HG03520 (cell line): ENCODE measurements around the gene C6orf47.

Experiments
- ATAC-seq: cut with Tn5 transposase; IDR thresholded peaks from one replicate; pipeline ENCODE4 v1.9.1; 2021; ENCODE audit warnings: mild to moderate bottlenecking, moderate library complexity; ENCODE audit not compliant: unreplicated experiment

Gene C6orf47

DNA sequence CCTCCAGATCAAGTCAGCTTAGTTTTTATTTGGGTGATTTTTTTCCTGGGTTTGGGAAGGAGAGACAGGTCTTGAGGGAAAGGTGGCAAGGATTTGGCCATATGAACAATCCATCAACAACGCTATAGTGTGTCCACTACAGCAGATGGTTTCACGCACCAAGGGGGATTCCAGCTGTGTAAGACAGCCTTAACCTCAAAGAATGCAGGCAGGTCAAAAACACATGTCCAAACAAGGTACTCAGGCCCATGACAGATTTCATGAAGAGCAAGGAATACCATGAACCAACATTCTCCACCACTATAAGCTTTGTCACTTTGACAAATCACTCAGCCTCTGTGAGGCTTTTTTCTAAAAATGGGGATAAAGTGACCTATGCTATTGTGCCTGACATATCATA, 43.6 kb downstream of the C6orf47 start:
- no peak for ATAC-seq

DNA sequence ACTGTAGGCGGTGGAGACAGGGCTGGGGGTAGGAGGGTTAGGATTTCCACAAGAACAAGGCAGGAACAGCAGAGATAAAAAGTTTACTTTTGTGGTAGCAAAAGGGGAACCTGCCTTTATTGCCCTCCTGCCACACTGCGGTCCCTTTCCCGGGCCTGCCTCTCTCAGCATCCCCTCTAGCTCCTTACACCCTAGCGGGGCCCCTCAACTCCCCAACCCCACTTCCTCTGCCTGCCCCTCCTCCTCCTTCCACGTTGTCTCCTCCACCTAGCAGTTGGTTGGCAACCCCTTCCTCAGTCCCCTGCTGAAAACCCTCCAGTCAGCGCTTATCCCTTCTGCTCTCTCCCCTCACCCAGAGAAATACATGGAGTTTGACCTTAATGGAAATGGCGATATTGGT, 44.8 kb downstream of the C6orf47 start:
- no peak for ATAC-seq

DNA sequence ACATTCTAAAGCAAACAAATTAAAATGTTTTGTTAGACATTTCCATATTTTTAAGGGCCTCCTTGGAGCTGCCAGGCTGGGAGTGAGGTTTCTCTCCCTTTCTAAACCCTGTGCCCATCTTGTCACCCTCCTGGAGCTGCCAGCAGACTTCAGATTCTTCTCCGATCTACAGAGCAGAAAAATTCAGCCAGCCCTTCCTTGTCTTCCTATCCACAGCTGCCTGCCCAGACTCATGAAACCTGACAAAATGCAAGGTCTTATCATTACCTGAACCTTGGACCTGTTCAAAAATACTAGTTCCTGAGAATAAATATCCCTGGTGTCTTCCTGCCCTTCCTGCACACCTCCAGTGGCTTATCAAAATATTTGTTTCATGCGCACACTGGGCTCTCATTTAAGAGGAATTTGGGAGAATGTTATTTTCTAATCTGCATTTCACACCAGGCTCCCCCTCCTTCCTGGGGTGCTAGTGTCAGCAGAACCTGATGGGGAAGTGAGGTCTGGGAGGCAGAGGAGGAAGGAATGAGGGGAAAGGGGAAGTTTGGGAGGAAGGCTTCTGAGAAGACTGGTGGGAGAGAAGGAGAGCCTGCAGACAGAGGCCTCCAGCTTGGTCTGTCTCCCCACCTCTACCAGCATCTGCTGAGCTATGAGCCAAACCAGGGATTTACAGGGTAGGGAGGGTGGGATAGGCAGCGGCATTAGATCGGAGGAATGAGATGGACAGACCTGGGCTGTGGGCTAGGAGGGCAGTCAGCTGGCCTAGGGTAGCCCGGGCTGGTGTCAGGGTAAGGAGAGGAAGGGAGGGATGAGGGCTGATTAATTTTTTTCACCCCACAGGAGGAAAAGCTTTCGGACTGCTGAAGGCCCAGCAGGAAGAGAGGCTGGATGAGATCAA, 45.6 kb downstream of the C6orf47 start, which contains the start of gene AIF1:
TSS of gene AIF1 (plus strand) at position 551 of the 895 bp plus-strand sequence. CDS start at position 647, 96 bp downstream.
- ATAC-seq = no peak

DNA sequence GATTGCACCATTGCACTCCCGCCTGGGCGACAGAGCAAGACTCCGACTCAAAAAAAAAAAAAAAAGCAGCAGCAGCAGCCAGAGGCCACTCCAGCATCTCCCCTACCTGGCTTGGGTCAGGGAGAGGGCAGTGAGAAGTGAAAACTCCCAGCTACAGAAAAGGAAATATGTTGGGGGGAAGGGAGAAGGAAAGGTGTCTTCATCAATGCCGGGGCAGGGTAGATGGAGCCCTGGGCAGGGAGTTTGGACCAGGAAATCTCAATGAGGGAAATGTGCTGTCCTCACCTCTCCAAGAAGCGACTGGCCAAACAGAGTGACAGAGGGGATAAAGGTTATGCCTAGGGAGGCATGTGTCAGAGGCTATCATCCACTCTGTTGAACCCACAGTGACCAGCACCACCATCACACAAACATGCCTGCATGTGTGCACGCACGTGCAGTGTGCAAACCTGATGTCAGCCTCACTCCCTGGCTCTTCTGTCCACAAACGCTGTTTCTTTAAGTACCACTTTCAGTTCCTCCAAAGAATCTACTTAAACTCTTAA, 46.4 kb downstream of the C6orf47 start:
- no peak for ATAC-seq

DNA sequence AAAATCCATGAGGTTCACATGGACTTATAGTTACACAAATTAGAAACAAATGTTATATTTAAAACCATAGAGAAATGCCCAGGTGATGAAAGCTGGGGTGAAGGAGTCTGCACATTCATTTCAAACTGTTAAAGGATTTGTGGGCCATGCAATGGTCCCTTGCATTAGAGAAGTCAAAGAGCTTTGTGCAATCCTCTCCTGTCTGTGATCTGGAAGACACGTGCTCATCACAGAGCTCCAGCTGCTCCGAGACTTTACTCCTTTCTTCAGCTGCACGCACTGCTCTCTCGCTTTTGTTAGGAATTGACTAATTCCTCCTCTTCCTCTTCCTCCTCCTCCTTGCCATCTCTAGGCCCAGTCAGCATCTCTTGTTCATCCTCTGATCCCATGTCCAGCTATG, 49.6 kb downstream of the C6orf47 start:
- no peak for ATAC-seq

- ATAC-seq = no peak
These were observed 50.8 kb downstream of the C6orf47 start for GRCh38 chr6:31609519-31610406.
